Epithelial cell of proximal tubule (primary cell): ENCODE results near the gene OTC. TPM values are rescaled to one million over a fixed set of nuclear protein-coding genes. Genes with fewer than 3 reads are reported as not detected.

ENCODE experiments used
- DNase-seq: peaks from one replicate; pipeline ENCODE4 v3.0.0-alpha.2; 2011; ENCODE audit warnings: low read depth
- H3K4me3 ChIP-seq: 2 replicates; pipeline ENCODE4 v1.5.1; 2011; ENCODE audit warnings: low read depth, mild to moderate bottlenecking, low read length
- CTCF ChIP-seq: conservative IDR thresholded peaks from 2 replicates; pipeline ENCODE4 v1.5.1; 2012; ENCODE audit warnings: low read depth, mild to moderate bottlenecking, low read length
- total RNA-seq: library from RNA; depleted of rRNA; stranded (reverse); fragments of >200 nt; gene quantifications from 2 replicates; pipeline ENCODE4 v1.2.3, GENCODE V29; 2015

The OTC gene
- total RNA-seq, 1 donor from 2014 or later, result not detected

DNA sequence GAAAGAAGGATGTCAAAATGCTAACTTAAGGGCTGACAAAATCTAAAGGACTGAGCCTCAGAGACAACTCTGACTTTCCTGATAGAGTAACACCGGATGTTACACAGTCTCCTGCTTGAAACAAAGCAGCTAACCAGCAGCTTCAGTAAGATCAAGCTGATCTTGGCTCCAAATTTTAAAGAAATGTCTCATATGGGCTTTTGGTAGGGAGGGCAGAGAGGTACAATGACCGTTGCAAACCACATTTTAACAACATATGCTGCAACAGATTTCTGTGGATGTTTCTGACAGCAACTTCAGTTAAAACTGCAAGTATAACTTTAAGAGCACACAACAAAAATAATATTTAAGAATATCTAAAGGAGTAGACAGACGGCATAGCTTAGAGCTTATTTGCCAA, 34.2 kb upstream of the OTC start:
- no peak overlapping the region for H3K4me3 ChIP-seq
- no peak for TF ChIP-seq CTCF
- DNase-seq, result no peak

DNA sequence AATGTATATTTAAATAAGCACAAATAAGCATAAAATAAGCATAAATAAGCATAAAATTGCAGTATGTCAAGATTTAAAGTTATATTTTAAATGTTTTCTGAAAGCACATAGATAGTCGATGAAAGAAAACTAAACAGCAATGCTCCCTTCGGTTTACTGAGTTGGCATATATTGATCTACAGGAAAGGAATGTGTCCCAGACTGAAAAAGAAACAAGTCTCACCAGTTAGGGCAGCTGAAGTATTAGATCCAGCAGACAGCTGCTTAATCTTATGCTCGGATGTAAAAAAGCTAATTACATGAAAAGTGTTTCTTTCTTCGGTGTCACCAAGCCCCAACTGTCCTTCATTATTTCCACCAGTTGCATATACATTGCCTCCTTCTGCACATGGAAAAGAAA, 33.8 kb upstream of the OTC start:
- DNase-seq, result no peak
- no peak for TF ChIP-seq CTCF
- H3K4me3 ChIP-seq, result no peak overlapping the region

DNA sequence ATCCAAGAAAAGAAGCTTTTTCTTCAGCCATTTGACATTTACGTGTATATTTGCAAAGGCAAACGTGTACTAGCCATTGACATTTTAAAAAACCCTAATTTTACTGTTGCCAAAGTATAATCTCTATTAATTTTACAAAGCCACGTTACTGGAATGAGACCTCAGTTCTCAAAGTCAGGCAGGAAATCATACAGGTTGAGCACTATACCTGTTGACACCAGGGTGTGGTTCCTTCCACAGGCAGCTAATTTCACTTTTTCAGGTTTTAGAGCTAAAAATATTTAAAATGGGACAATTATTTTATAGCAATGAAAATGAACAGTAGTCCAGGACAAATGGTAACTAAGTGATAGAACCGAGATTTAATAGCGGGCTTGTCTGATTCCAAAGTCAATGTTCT, 31.6 kb upstream of the OTC start:
- no peak for TF ChIP-seq CTCF
- no peak for DNase-seq
- H3K4me3 ChIP-seq, result no peak overlapping the region

DNA sequence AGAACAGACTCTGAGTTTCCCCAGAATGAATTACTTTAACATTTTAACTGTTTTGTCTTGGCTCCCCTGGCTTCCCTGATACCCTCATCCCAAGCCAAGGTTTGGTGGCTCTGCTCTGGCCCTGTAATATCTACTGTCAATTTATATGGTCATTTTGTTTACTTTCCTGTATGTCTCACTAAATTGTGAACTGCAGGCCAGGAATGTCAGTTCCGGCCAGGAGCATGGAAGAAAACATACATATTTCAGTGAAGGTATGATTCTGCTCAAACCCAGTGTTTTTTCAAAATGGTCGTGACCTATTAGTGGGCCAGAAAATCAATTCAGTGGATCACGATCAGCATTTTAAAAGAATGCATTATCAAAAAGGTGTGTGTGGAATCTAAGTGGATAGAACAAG, 26.3 kb upstream of the OTC start:
- H3K4me3 ChIP-seq, result peak overlapping the region; percentile 70
- DNase-seq, result no peak
- no peak for TF ChIP-seq CTCF

- TF ChIP-seq CTCF, result peak; percentile 62
- DNase-seq, result peak; percentile 36
Measured at GRCh38 chrX:38327007-38327774, 25.2 kb upstream of the OTC start, which contains the start of gene RPGR. Gene RPGR (minus strand): TSS chrX:38327509. CDS start chrX:38327367, 142 bp downstream.

GRCh38 chrX:38327775-38328081, 24.7 kb upstream of the OTC start:
- TF ChIP-seq CTCF, result no peak
- DNase-seq, result no peak
- H3K4me3 ChIP-seq, result peak overlapping the region; percentile 70

More at GRCh38 chrX:38327007-38327774, 25.2 kb upstream of the OTC start, which contains the start of gene RPGR:
- H3K4me3 ChIP-seq, result peak within 1 kb of the TSS; percentile 70

GRCh38 chrX:38332505-38332904, 19.9 kb upstream of the OTC start:
- TF ChIP-seq CTCF, result no peak
- no peak for DNase-seq
- H3K4me3 ChIP-seq, result no peak overlapping the region
